Endothelial cell of umbilical vein (primary cell): ENCODE measurements around the gene PLEKHA6. TPM values are rescaled to one million over a fixed set of nuclear protein-coding genes. Genes with fewer than 3 reads are reported as not detected.

Source experiments
- BruUV-seq: library from RNA; stranded (reverse); fragments of 400-500 nt; replicated peaks from 2 replicates; lab custom pipeline; 2021; lab: Mats Ljungman, UMichigan
- CTCF ChIA-PET: fragments of 300-600, 350-600 bp; sonication (Branson Sonifier 250); formaldehyde crosslinking; loops from one replicate; lab custom pipeline; 2021; ENCODE audit warnings: antibody characterized with exemption, inconsistent platforms; lab: Charles Lee
- POLR2A ChIA-PET: fragments of 300-600, 350-600 bp; sonication (Branson Sonifier 250); formaldehyde crosslinking; loops from one replicate; lab custom pipeline; 2021; ENCODE audit warnings: antibody characterized with exemption, inconsistent platforms; lab: Charles Lee
- DNase-seq: peaks from one replicate; pipeline ENCODE4 v3.0.0-alpha.2; 2011; ENCODE audit warnings: low read depth, low spot score
- FAIRE-seq: peaks from 2 replicates; lab custom pipeline; 2011; peaks lifted over from hg19 to GRCh38; lab: Jason Lieb, UNC
- H2AFZ ChIP-seq: 2 replicates; pipeline ENCODE4 v1.6.0; 2012; ENCODE audit warnings: low read depth, low read length, control low read depth, inconsistent platforms
- H3K27ac ChIP-seq: 2 replicates; pipeline ENCODE4 v1.5.1; 2011; ENCODE audit warnings: low read depth, mild to moderate bottlenecking, control low read depth, low read length, moderate library complexity; ENCODE audit not compliant: insufficient read depth
- H3K27me3 ChIP-seq, 2 experiments: 2 replicates each; pipeline versions ENCODE4 v1.6.0 to v1.6.1; 2011; ENCODE audit warnings: low read length in 2 of 2, mixed read lengths in 1 of 2; ENCODE audit not compliant: control insufficient read depth in 2 of 2, insufficient read depth in 2 of 2
- H3K36me3 ChIP-seq, 2 experiments: 2 replicates in 1 of 2; 3 replicates in 1 of 2; pipeline ENCODE4 v1.5.1; 2011; ENCODE audit warnings: low read length in 2 of 2, mild to moderate bottlenecking in 1 of 2, moderate library complexity in 1 of 2; ENCODE audit not compliant: control insufficient read depth in 2 of 2, insufficient read depth in 2 of 2; ENCODE audit errors: extremely low read depth in 1 of 2
- H3K4me1 ChIP-seq: 3 replicates; pipeline ENCODE4 v1.5.1; 2011; ENCODE audit warnings: mild to moderate bottlenecking, low read length; ENCODE audit not compliant: control insufficient read depth, insufficient read depth; ENCODE audit errors: extremely low read depth
- H3K4me2 ChIP-seq: 2 replicates; pipeline ENCODE4 v1.6.1; 2011; ENCODE audit warnings: low read length, control low read depth, mixed read lengths; ENCODE audit not compliant: insufficient read depth
- H3K4me3 ChIP-seq, 3 experiments: fragments of 200-600 bp in 1 of 3; sonication (generic), shearing (Covaris generic) in 1 of 3; replicated peaks in 1 of 3; 2 replicates each; pipeline ENCODE4 v1.5.1; 2011 to 2016; ENCODE audit warnings: control low read depth in 3 of 3, low read length in 3 of 3, mild to moderate bottlenecking in 2 of 3, inconsistent platforms in 1 of 3, low read depth in 1 of 3, moderate library complexity in 1 of 3; ENCODE audit not compliant: insufficient read depth in 1 of 3
- H3K79me2 ChIP-seq: 2 replicates; pipeline ENCODE4 v1.6.0; 2012; ENCODE audit warnings: low read length, inconsistent platforms; ENCODE audit not compliant: control insufficient read depth, insufficient read depth
- H3K9ac ChIP-seq: replicated peaks from 2 replicates; pipeline ENCODE3; 2011; ENCODE audit warnings: low read length, control low read depth; ENCODE audit not compliant: insufficient read depth; ENCODE audit errors: extremely low read depth
- H3K9me1 ChIP-seq: replicated peaks from 3 replicates; pipeline ENCODE4 v1.6.0; 2011; ENCODE audit warnings: mild to moderate bottlenecking, low read length; ENCODE audit not compliant: control insufficient read depth, insufficient read depth; ENCODE audit errors: extremely low read depth
- H3K9me3 ChIP-seq: replicated peaks from 2 replicates; pipeline ENCODE4 v1.5.1; 2012; ENCODE audit warnings: low read length, inconsistent platforms; ENCODE audit not compliant: control insufficient read depth, insufficient read depth
- H4K20me1 ChIP-seq: replicated peaks from 2 replicates; pipeline ENCODE3; 2011; ENCODE audit warnings: mild to moderate bottlenecking, low read length; ENCODE audit not compliant: control insufficient read depth, insufficient read depth; ENCODE audit errors: extremely low read depth
- EZH2 ChIP-seq: IDR thresholded peaks from 2 replicates; pipeline ENCODE4 v1.6.1; 2012; ENCODE audit warnings: borderline replicate concordance, low read depth, mild to moderate bottlenecking, moderate library complexity, low read length, inconsistent platforms; ENCODE audit not compliant: severe bottlenecking
- FOS ChIP-seq: IDR thresholded peaks from 2 replicates; pipeline ENCODE4 v1.6.1; 2011; ENCODE audit warnings: mild to moderate bottlenecking, low read length, moderate library complexity, borderline replicate concordance; ENCODE audit not compliant: insufficient read depth
- GATA2 ChIP-seq: IDR thresholded peaks from 2 replicates; pipeline ENCODE4 v1.7.0; 2011; ENCODE audit warnings: low read depth, mild to moderate bottlenecking, moderate library complexity, mixed read lengths, low read length; ENCODE audit not compliant: insufficient read length, insufficient read depth
- JUN ChIP-seq: IDR thresholded peaks from 2 replicates; pipeline ENCODE4 v1.6.1; 2011; ENCODE audit warnings: borderline replicate concordance, low read depth; ENCODE audit not compliant: insufficient read length, insufficient read depth
- MYC ChIP-seq: IDR thresholded peaks from one replicate; pipeline ENCODE4 v1.6.1; 2011; ENCODE audit warnings: mild to moderate bottlenecking, low read depth, low read length
- POLR2A ChIP-seq: IDR thresholded peaks from 2 replicates; pipeline ENCODE4 v1.6.1; 2012; ENCODE audit warnings: low read depth, mild to moderate bottlenecking, control low read depth, low read length
- POLR2AphosphoS5 ChIP-seq: IDR thresholded peaks from 2 replicates; pipeline ENCODE4 v1.6.1; 2012; ENCODE audit warnings: low read depth, mild to moderate bottlenecking, control low read depth, low read length, moderate library complexity; ENCODE audit not compliant: insufficient read depth
- dilution Hi-C: fragments of 300-500 bp; cut with MboI; formaldehyde crosslinking; loops from one replicate; pipeline ENCODE4 v1.15.0; 2019; ENCODE audit warnings: low sequenced_read_pairs; ENCODE audit not compliant: extremely low pct_ligation_motif_present
- intact Hi-C: fragments of 100-400 bp; cut with micrococcal nuclease; formaldehyde crosslinking; loops from one replicate; pipeline ENCODE4 v1.10.0; 2022
- polyA plus RNA-seq, 4 experiments: library from polyadenylated mRNA; depleted of rRNA in 3 of 4; stranded (reverse) in 3 of 4; unstranded in 1 of 4; fragments of >200 nt; gene quantifications; 2 replicates each; pipeline versions ENCODE4 v1.2.1 to v1.2.3, GENCODE V29; 2011 to 2012; ENCODE audit warnings: missing spikeins in 1 of 4
- total RNA-seq: library from RNA; stranded (reverse); gene quantifications from 2 replicates; pipeline ENCODE4 v1.2.3, GENCODE V29; 2021
- TF ChIP-seq, protein P1 (sequence below): IDR thresholded peaks from 2 replicates; pipeline ENCODE4 v1.6.1; 2011; ENCODE audit not compliant: insufficient read depth, insufficient read length
- TF ChIP-seq, protein P2 (sequence below), 2 donors: IDR thresholded peaks; 1 replicate in 1 of 2; 2 replicates in 1 of 2; pipeline ENCODE4 v1.5.1; 2011; ENCODE audit warnings: low read length in 2 of 2, mild to moderate bottlenecking in 2 of 2, moderate library complexity in 2 of 2, control low read depth in 1 of 2, inconsistent platforms in 1 of 2, low read depth in 1 of 2; ENCODE audit not compliant: insufficient read depth in 1 of 2; ENCODE audit errors: extremely low read depth in 1 of 2

PLEKHA6 gene
- total and polyA plus RNA-seq, 2 donors (not counting 3 experiments of a cell fraction or from before 2014, with no cell fraction given): 2.1 to 15.0 TPM

DNA sequence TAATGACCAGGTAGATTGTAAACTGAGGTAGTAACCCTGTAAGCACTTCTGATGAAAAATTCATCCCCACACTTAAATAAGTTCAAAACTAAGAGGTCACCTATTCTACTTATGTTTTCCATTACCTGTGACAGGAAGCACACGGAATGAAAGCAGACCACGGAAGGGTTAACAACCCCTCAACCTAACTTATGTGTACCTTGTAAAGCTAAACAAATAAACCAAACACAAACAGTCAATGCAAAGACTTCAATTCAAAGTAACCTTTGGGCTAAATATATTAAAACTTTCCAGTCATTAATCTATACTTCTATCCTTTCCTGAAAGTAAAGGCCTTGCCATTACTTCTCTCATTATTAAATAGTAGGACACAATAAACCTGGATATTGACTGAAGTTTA, 44.9 kb upstream of the PLEKHA6 start:
- POLR2A ChIA-PET: no interaction called here
- FAIRE-seq: no peak
- Histone ChIP-seq H3K36me3 (peaks cover 9 to 16% of the 10 kb centered on the region in 2 experiments), H3K27ac (no peak overlapping the region), H3K4me3 (no peak overlapping the region), H3K79me2 (peaks cover 67% of the 10 kb centered on the region), H3K27me3 (no peaks in the 10 kb centered on the region), H3K9me1 (no peaks in the 10 kb centered on the region), H4K20me1 (peaks cover 33% of the 10 kb centered on the region), H3K4me2 (no peak overlapping the region), H3K4me1 (peaks cover 19% of the 10 kb centered on the region), H2AFZ (no peak overlapping the region), H3K9me3 (no peaks in the 10 kb centered on the region), H3K9ac (no peak overlapping the region)
- dilution Hi-C loops (no loop called here), intact Hi-C loops (no loop called here)
- DNase-seq: no peak
- BruUV-seq: no TSS peak
- no peak for TF ChIP-seq MYC
- TF ChIP-seq EZH2: no peak
- no peak for TF ChIP-seq GATA2
- no peak for TF ChIP-seq FOS
- TF ChIP-seq, protein P1, sequence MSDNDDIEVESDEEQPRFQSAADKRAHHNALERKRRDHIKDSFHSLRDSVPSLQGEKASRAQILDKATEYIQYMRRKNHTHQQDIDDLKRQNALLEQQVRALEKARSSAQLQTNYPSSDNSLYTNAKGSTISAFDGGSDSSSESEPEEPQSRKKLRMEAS: no peak
- no peak for TF ChIP-seq JUN
- TF ChIP-seq POLR2A: no peak
- TF ChIP-seq, protein P2, sequence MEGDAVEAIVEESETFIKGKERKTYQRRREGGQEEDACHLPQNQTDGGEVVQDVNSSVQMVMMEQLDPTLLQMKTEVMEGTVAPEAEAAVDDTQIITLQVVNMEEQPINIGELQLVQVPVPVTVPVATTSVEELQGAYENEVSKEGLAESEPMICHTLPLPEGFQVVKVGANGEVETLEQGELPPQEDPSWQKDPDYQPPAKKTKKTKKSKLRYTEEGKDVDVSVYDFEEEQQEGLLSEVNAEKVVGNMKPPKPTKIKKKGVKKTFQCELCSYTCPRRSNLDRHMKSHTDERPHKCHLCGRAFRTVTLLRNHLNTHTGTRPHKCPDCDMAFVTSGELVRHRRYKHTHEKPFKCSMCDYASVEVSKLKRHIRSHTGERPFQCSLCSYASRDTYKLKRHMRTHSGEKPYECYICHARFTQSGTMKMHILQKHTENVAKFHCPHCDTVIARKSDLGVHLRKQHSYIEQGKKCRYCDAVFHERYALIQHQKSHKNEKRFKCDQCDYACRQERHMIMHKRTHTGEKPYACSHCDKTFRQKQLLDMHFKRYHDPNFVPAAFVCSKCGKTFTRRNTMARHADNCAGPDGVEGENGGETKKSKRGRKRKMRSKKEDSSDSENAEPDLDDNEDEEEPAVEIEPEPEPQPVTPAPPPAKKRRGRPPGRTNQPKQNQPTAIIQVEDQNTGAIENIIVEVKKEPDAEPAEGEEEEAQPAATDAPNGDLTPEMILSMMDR (IDR thresholded peaks at IDR 0.05; ENCODE audit: extremely low read depth in 1 of 2, insufficient read depth in 1 of 2, low read depth in 1 of 2, low read length in 2 of 2): no peak
- TF ChIP-seq POLR2AphosphoS5: no peak
- CTCF ChIA-PET: no interaction called here
